Astrocyte (in vitro differentiated cells and primary cell): ENCODE data around the gene LGI2. TPM values are rescaled to one million over a fixed set of nuclear protein-coding genes. Genes with fewer than 3 reads are reported as not detected.

ENCODE experiments used
- DNase-seq: peaks from one replicate; pipeline ENCODE4 v3.0.0-alpha.2; 2010; ENCODE audit warnings: low read depth
- FAIRE-seq: peaks from 2 replicates; lab custom pipeline; 2011; peaks lifted over from hg19 to GRCh38; lab: Jason Lieb, UNC
- H2AFZ ChIP-seq: 2 replicates; pipeline ENCODE4 v1.6.0; 2012; ENCODE audit warnings: low read depth, low read length, inconsistent platforms
- H3K27ac ChIP-seq: 2 replicates; pipeline ENCODE4 v1.5.1; 2011; ENCODE audit warnings: low read depth, low read length, inconsistent platforms
- H3K27me3 ChIP-seq: 2 replicates; pipeline ENCODE4 v1.6.0; 2011; ENCODE audit warnings: low read length, inconsistent platforms; ENCODE audit not compliant: insufficient read depth
- H3K36me3 ChIP-seq: 2 replicates; pipeline ENCODE4 v1.5.1; 2011; ENCODE audit warnings: low read length, inconsistent platforms; ENCODE audit not compliant: insufficient read depth
- H3K4me1 ChIP-seq: 2 replicates; pipeline ENCODE4 v1.5.1; 2011; ENCODE audit warnings: low read length, inconsistent platforms; ENCODE audit not compliant: insufficient read depth
- H3K4me2 ChIP-seq: 2 replicates; pipeline ENCODE4 v1.6.0; 2012; ENCODE audit warnings: low read length, inconsistent platforms
- H3K4me3 ChIP-seq: 2 replicates; pipeline ENCODE4 v1.5.1; 2011; ENCODE audit warnings: low read depth, mild to moderate bottlenecking, low read length, inconsistent platforms; ENCODE audit not compliant: insufficient read depth
- H3K79me2 ChIP-seq: 2 replicates; pipeline ENCODE4 v1.6.0; 2012; ENCODE audit warnings: mild to moderate bottlenecking, low read length, inconsistent platforms; ENCODE audit not compliant: insufficient read depth
- H3K9ac ChIP-seq: 2 replicates; pipeline ENCODE4 v1.6.0; 2012; ENCODE audit warnings: mild to moderate bottlenecking, low read length, inconsistent platforms
- H3K9me3 ChIP-seq: 2 replicates; pipeline ENCODE4 v1.5.1; 2012; ENCODE audit warnings: low read depth, mild to moderate bottlenecking, low read length, inconsistent platforms; ENCODE audit not compliant: insufficient read depth
- H4K20me1 ChIP-seq: 2 replicates; pipeline ENCODE4 v1.6.0; 2012; ENCODE audit warnings: low read length, inconsistent platforms; ENCODE audit not compliant: insufficient read depth
- H3K27ac Mint-ChIP-seq: one replicate; pipeline ENCODE4 v1.8.0; 2021; ENCODE audit warnings: mild to moderate bottlenecking, mixed read lengths; ENCODE audit not compliant: unreplicated experiment
- H3K27me3 Mint-ChIP-seq: one replicate; pipeline ENCODE4 v1.8.0; 2021; ENCODE audit warnings: low read depth, mixed read lengths; ENCODE audit not compliant: unreplicated experiment
- H3K36me3 Mint-ChIP-seq: one replicate; pipeline ENCODE4 v1.8.0; 2021; ENCODE audit warnings: low read depth, mixed read lengths; ENCODE audit not compliant: unreplicated experiment
- H3K4me1 Mint-ChIP-seq: one replicate; pipeline ENCODE4 v1.8.0; 2021; ENCODE audit warnings: low read depth, mixed read lengths; ENCODE audit not compliant: unreplicated experiment
- H3K4me3 Mint-ChIP-seq: one replicate; pipeline ENCODE4 v1.8.0; 2021; ENCODE audit warnings: mild to moderate bottlenecking, moderate library complexity, mixed read lengths; ENCODE audit not compliant: unreplicated experiment
- H3K9me3 Mint-ChIP-seq: one replicate; pipeline ENCODE4 v1.8.0; 2021; ENCODE audit warnings: mild to moderate bottlenecking, mixed read lengths; ENCODE audit not compliant: unreplicated experiment
- EZH2 ChIP-seq: IDR thresholded peaks from 2 replicates; pipeline ENCODE4 v1.6.1; 2012; ENCODE audit warnings: mild to moderate bottlenecking, low read length, inconsistent platforms; ENCODE audit not compliant: insufficient read depth
- total RNA-seq: library from RNA; stranded (reverse); gene quantifications from 2 replicates; pipeline ENCODE4 v1.2.1, GENCODE V29; 2021
- TF ChIP-seq, protein P1 (sequence below): IDR thresholded peaks from 2 replicates; pipeline ENCODE4 v1.5.1; 2011; ENCODE audit warnings: low read depth, mild to moderate bottlenecking, inconsistent platforms, low read length, moderate library complexity; ENCODE audit not compliant: insufficient read depth

The LGI2 gene
- total RNA-seq, 1 donor from 2014 or later: 0.27 TPM

DNA sequence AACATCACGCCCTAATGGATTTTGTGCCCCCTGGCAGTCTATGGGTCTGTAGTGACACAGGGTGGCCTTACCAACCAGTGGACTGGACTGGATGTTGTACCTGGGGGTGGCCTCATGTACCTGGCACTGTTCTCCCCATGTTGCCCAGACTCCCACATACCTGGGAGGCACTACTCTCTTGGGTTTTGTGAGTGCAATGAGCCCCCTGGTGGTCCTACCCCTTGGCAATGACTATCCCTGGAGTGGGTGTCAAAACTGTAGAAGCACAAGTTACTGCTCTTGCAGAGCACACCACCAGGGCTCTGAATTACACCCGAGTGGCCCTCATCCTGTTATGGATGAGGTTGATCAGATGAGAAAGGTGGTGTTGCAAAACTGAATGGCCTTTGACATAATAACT is 60.1 kb downstream of the LGI2 start:
- Histone ChIP-seq H3K9ac (no peak overlapping the region), H3K4me3 (no peak overlapping the region), H3K4me2 (no peak overlapping the region), H3K27ac (no peak overlapping the region), H3K9me3 (peaks cover 7% of the 10 kb centered on the region), H3K79me2 (no peaks in the 10 kb centered on the region), H3K36me3 (no peaks in the 10 kb centered on the region), H3K27me3 (peaks cover 7% of the 10 kb centered on the region), H3K4me1 (no peaks in the 10 kb centered on the region), H4K20me1 (no peaks in the 10 kb centered on the region), H2AFZ (no peak overlapping the region)
- TF ChIP-seq, protein P1, sequence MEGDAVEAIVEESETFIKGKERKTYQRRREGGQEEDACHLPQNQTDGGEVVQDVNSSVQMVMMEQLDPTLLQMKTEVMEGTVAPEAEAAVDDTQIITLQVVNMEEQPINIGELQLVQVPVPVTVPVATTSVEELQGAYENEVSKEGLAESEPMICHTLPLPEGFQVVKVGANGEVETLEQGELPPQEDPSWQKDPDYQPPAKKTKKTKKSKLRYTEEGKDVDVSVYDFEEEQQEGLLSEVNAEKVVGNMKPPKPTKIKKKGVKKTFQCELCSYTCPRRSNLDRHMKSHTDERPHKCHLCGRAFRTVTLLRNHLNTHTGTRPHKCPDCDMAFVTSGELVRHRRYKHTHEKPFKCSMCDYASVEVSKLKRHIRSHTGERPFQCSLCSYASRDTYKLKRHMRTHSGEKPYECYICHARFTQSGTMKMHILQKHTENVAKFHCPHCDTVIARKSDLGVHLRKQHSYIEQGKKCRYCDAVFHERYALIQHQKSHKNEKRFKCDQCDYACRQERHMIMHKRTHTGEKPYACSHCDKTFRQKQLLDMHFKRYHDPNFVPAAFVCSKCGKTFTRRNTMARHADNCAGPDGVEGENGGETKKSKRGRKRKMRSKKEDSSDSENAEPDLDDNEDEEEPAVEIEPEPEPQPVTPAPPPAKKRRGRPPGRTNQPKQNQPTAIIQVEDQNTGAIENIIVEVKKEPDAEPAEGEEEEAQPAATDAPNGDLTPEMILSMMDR: no peak
- no peak for TF ChIP-seq EZH2
- Mint-ChIP-seq H3K27ac (no peak overlapping the region), H3K4me1 (no peaks in the 10 kb centered on the region), H3K9me3 (peaks cover 7% of the 10 kb centered on the region), H3K4me3 (no peak overlapping the region), H3K27me3 (peaks cover 16% of the 10 kb centered on the region), H3K36me3 (no peaks in the 10 kb centered on the region)
- no peak for DNase-seq
- no peak for FAIRE-seq

DNA sequence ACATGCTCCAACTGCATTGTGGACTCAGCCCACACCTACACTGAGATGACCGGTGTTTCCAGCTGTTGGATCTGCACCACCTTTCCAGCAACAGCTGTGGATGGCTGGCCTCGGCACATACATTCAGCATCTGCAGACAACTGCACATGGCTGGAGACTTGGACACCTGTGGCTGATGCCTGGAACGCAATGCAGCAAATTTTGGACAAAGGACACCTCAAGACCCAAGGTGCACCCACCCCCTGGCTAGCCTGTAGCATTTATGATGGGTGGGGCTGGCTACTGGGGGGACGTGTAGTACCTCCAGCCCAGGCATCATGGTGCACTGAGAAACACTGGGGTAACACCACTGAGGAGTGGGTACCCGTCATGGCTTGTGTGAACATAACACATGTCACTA is 60.6 kb downstream of the LGI2 start:
- FAIRE-seq: no peak
- H3K79me2 ChIP-seq: no peaks in the 10 kb centered on the region
- Mint-ChIP-seq H3K36me3 (no peaks in the 10 kb centered on the region), H3K27me3 (peaks cover 16% of the 10 kb centered on the region), H3K4me3 (no peak overlapping the region), H3K4me1 (no peaks in the 10 kb centered on the region), H3K27ac (no peak overlapping the region), H3K9me3 (peaks cover 7% of the 10 kb centered on the region)
- peaks cover 9% of the 10 kb centered on the region for H3K9me3 ChIP-seq
- TF ChIP-seq, protein P1: no peak
- no peak for TF ChIP-seq EZH2
- no peak overlapping the region for H3K9ac ChIP-seq
- no peak for DNase-seq
- H3K4me1 ChIP-seq: no peaks in the 10 kb centered on the region
- H3K27ac ChIP-seq: no peak overlapping the region
- no peaks in the 10 kb centered on the region for H4K20me1 ChIP-seq
- no peaks in the 10 kb centered on the region for H3K36me3 ChIP-seq
- H3K4me3 ChIP-seq: no peak overlapping the region
- H3K4me2 ChIP-seq: no peak overlapping the region
- peaks cover 7% of the 10 kb centered on the region for H3K27me3 ChIP-seq
- no peak overlapping the region for H2AFZ ChIP-seq

- H3K27ac Mint-ChIP-seq: no peak overlapping the region
- no peak overlapping the region for H3K4me3 Mint-ChIP-seq
- TF ChIP-seq, protein P1: no peak
- no peak for TF ChIP-seq EZH2
- no peaks in the 10 kb centered on the region for H3K36me3 Mint-ChIP-seq
- Histone ChIP-seq H2AFZ (no peak overlapping the region), H3K4me3 (no peak overlapping the region), H3K27me3 (peaks cover 5% of the 10 kb centered on the region), H3K4me2 (no peak overlapping the region), H3K9me3 (peaks cover 9% of the 10 kb centered on the region), H3K36me3 (no peaks in the 10 kb centered on the region), H3K4me1 (no peaks in the 10 kb centered on the region), H4K20me1 (no peaks in the 10 kb centered on the region), H3K27ac (no peak overlapping the region), H3K9ac (no peak overlapping the region), H3K79me2 (no peaks in the 10 kb centered on the region)
- peaks cover 7% of the 10 kb centered on the region for H3K9me3 Mint-ChIP-seq
- no peaks in the 10 kb centered on the region for H3K4me1 Mint-ChIP-seq
- DNase-seq (no peak), FAIRE-seq (no peak)
- peaks cover 9% of the 10 kb centered on the region for H3K27me3 Mint-ChIP-seq
Measured at GRCh38 chr4:24969486-24969885, 61.3 kb downstream of the LGI2 start.
